Heart left ventricle (tissue), 13 donors: ENCODE data around the gene CD34.

Source experiments
- POLR2A ChIP-seq, 2 donors: fragments of 450-650 bp; IDR thresholded peaks; one replicate each; pipeline ENCODE4 v1.6.1; 2017; ENCODE audit warnings: antibody characterized with exemption in 2 of 2, mild to moderate bottlenecking in 2 of 2, moderate library complexity in 2 of 2
- TF ChIP-seq, protein P1 (sequence below), 12 donors: fragments of 200-600 bp; sonication (generic) in 4 of 12; IDR thresholded peaks; one replicate each; pipeline versions ENCODE4 v1.5.0 to v1.8.0; 2018 to 2022; ENCODE audit warnings: antibody characterized with exemption in 12 of 12, mild to moderate bottlenecking in 5 of 12
- donor health status: ischemic (EF 13 %, LVEDD 7.1; RV severe dilation, severe dysfunction).
- donor health status: DM: no; HTN: yes; CAD: no.
- donor health status: DM: no; HTN: no; CAD: no.
- donor health status: ischemic (EF 25% LVEDD 6.9; RV normal size, moderate dysfunction).
- donor health status: ischemic (EF 25% LVEDD 5.7; RV mildly dilated, moderate dysfunction).
- donor health status: ischemic (EF 35%, LVEDD 5.7; RV mildly dilated, moderate dysfunction).
- donor health status: nonischemic (EF 11% LVEDD 7.7; RV severe dilation, severe dysfunction).
- donor health status: DM: yes; HTN: yes; CAD: no.
- donor health status: PGD.
- donor health status: ischemic (EF 29% LVEDD 5.4; RV normal size, mild dysfunction).
- donor health status: nonischemic (EF 23%, LVEDD 6.1; RV moderate dilation, normal function).

- TF ChIP-seq, protein P1, sequence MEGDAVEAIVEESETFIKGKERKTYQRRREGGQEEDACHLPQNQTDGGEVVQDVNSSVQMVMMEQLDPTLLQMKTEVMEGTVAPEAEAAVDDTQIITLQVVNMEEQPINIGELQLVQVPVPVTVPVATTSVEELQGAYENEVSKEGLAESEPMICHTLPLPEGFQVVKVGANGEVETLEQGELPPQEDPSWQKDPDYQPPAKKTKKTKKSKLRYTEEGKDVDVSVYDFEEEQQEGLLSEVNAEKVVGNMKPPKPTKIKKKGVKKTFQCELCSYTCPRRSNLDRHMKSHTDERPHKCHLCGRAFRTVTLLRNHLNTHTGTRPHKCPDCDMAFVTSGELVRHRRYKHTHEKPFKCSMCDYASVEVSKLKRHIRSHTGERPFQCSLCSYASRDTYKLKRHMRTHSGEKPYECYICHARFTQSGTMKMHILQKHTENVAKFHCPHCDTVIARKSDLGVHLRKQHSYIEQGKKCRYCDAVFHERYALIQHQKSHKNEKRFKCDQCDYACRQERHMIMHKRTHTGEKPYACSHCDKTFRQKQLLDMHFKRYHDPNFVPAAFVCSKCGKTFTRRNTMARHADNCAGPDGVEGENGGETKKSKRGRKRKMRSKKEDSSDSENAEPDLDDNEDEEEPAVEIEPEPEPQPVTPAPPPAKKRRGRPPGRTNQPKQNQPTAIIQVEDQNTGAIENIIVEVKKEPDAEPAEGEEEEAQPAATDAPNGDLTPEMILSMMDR (IDR thresholded peaks at IDR 0.05) = no peak
- TF ChIP-seq POLR2A (IDR thresholded peaks at IDR 0.05) = no peak
These were observed 66.6 kb downstream of the CD34 start for GRCh38 chr1:207844371-207844770.
